BJ (cell line): ENCODE results near the gene NPPA. TPM values are rescaled to one million over a fixed set of nuclear protein-coding genes. Genes with fewer than 3 reads are reported as not detected.

Experiments used
- CTCF ChIA-PET: fragments of 350-600 bp; formaldehyde crosslinking; extraction: SDS; loops from one replicate; lab custom pipeline; 2021; ENCODE audit warnings: antibody characterized with exemption, inconsistent platforms; lab: Yijun Ruan, JAX
- POLR2A ChIA-PET: fragments of 300-600 bp; sonication (Branson Sonifier 250); formaldehyde crosslinking; extraction: SDS; loops from one replicate; lab custom pipeline; 2021; ENCODE audit warnings: antibody characterized with exemption; lab: Charles Lee
- DNase-seq: peaks from one replicate; pipeline ENCODE4 v3.0.0-alpha.2; 2011; ENCODE audit warnings: low read depth
- H3K27me3 ChIP-seq: 2 replicates; pipeline ENCODE4 v1.6.0; 2011; ENCODE audit warnings: low read length; ENCODE audit not compliant: control insufficient read depth, insufficient read depth
- H3K36me3 ChIP-seq: 2 replicates; pipeline ENCODE4 v1.5.1; 2011; ENCODE audit warnings: low read length; ENCODE audit not compliant: control insufficient read depth, insufficient read depth
- H3K4me3 ChIP-seq: 2 replicates; pipeline ENCODE4 v1.5.1; 2011; ENCODE audit warnings: low read depth, mild to moderate bottlenecking, control low read depth, low read length
- polyA plus RNA-seq: library from polyadenylated mRNA; depleted of rRNA; stranded (reverse); fragments of >200 nt; gene quantifications from 2 replicates; pipeline ENCODE4 v1.2.3, GENCODE V29; 2011
- TF ChIP-seq, protein P1 (sequence below): IDR thresholded peaks from 2 replicates; pipeline ENCODE4 v1.5.1; 2011; ENCODE audit warnings: low read depth, mild to moderate bottlenecking, control low read depth, inconsistent platforms, low read length, moderate library complexity; ENCODE audit not compliant: insufficient read depth

NPPA gene
- polyA plus RNA-seq, 1 experiment: not detected

DNA sequence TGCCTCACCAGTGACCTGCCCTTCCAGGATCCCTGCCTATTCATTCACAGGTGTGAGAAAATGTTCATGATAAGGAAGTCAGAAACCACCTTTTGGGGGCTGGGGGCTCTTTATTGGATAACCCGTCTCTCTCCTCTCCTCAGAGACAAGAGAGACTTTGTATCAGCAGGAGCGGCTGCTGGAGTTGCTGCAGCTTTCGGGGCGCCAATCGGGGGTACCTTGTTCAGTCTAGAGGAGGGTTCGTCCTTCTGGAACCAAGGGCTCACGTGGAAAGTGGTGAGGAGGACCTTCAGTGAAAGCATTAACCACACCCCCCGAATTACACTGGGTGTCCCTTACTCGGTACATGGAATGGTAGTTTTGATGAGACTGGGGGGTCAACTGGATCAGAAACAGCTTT is 20.6 kb downstream of the NPPA start:
- peaks cover 31% of the 10 kb centered on the region for H3K36me3 ChIP-seq
- ChIA-PET POLR2A (no interaction called here), CTCF (interaction anchor here (0.7 to 3.3 kb wide), 2 partner anchors 8 to 11 kb away, joined by 4 to 13 read pairs; no protein-coding TSS in a partner anchor)
- H3K4me3 ChIP-seq: no peak overlapping the region
- TF ChIP-seq, protein P1, sequence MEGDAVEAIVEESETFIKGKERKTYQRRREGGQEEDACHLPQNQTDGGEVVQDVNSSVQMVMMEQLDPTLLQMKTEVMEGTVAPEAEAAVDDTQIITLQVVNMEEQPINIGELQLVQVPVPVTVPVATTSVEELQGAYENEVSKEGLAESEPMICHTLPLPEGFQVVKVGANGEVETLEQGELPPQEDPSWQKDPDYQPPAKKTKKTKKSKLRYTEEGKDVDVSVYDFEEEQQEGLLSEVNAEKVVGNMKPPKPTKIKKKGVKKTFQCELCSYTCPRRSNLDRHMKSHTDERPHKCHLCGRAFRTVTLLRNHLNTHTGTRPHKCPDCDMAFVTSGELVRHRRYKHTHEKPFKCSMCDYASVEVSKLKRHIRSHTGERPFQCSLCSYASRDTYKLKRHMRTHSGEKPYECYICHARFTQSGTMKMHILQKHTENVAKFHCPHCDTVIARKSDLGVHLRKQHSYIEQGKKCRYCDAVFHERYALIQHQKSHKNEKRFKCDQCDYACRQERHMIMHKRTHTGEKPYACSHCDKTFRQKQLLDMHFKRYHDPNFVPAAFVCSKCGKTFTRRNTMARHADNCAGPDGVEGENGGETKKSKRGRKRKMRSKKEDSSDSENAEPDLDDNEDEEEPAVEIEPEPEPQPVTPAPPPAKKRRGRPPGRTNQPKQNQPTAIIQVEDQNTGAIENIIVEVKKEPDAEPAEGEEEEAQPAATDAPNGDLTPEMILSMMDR: no peak
- no peaks in the 10 kb centered on the region for H3K27me3 ChIP-seq
- DNase-seq: no peak

DNA sequence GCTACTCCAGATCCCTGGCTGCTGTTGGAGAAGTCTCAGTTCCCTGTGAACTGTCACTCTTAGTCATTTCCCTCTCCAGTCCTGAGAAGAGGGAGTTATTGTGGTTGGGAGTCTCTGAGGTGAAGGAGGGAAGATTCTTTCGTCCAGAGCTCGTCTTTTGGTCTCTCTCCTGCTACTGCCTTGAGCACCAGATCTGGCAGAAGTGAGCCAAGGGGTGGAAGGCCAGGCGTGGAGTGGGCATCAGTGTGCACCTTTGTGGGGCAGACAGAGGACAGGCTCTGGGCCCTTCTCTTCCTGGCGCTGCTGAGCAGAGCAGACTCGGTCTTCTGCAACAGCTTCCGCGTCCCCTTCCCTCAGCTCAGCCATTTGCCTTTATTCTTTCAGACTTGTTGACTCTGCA is 22.5 kb downstream of the NPPA start:
- DNase-seq: no peak
- CTCF ChIA-PET: interaction anchor here (0.9 to 2.4 kb wide), 2 partner anchors 13 to 26 kb away, joined by 3 to 8 read pairs; no protein-coding TSS in a partner anchor
- POLR2A ChIA-PET: no interaction called here
- no peaks in the 10 kb centered on the region for H3K27me3 ChIP-seq
- H3K4me3 ChIP-seq: no peak overlapping the region
- TF ChIP-seq, protein P1: no peak
- H3K36me3 ChIP-seq: peaks cover 31% of the 10 kb centered on the region

DNA sequence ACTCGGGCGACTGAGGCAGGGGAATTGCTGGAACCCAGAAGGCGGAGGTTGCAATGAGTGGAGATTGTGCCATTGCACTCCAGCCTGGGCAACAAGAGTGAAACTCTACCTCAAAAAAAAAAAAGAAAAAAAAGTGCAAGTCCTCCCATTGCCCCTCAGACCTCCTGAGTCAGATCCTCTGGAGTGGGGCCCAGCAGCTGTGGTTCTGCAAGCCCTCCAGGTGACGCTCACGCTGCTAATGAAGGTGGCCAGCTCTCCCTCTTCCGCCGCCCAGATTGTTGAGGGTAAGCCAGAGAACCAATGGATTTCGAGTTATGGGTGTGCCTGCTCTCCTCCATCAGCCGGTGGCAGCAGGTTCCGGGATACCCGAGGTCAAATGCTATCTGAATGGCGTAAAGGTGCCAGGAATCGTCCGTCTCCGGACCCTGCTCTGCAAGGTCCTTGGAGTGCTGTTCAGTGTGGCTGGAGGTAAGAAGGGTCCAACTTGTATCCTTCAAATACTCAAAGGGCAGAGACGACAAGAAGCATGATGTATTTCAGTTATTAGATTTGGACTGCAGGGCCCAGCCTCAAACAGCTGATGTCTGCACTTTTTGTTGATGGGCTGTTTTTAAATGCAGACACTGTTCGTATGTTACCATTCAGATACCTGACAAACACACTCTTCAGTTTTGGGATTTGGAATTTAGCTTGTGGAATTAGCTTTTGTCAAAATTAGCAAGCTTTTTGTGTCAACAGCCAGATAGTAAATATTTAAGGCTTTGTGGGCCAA is 24.0 kb downstream of the NPPA start:
- ChIA-PET CTCF (interaction anchor here (1.1 to 2.4 kb wide), 3 partner anchors 15 to 70 kb away, joined by 3 to 8 read pairs (median 3); no protein-coding TSS in a partner anchor), POLR2A (no interaction called here)
- Histone ChIP-seq H3K27me3 (no peaks in the 10 kb centered on the region), H3K36me3 (peaks cover 20% of the 10 kb centered on the region), H3K4me3 (no peak overlapping the region)
- no peak for DNase-seq
- TF ChIP-seq, protein P1: no peak

DNA sequence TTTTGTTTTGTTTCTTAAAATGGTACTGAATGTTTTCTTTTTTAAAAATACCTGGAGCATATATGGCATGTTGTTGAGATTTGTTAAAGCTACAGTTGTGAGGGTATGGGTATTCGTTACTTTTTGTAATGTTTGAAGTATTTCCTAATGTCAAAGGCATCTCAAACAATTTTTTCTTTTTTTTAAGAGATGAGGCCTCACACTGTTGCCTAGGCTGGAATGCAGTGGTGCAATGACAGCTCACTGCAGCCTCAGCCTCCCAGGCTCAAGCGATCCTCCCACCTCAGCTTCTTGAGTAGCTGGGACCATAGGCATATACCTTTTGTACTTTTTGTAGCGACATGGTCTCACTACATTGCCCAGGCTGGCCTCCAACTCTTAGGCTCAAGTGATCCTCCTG is 25.5 kb downstream of the NPPA start:
- DNase-seq: no peak

DNA sequence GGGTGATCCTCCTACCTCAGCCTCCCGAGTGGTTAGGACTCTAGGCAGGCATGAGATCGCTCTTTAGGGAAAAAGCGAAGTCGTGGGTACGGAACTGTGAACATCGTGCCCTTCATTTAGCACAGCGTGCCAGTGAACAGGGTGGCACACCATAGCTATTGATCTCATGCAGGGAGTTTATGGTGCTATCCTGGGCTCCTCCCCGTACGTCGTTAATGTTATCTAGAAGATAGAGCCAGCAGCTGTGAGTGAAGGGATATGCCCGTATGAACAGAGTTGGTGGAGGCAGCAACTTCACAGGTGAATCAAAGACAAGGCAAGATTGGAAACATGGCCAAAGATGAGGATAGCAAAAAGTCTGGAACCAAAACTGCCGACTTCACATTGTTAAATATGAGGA is 30.4 kb downstream of the NPPA start:
- TF ChIP-seq, protein P1: no peak
- ChIA-PET POLR2A (no interaction called here), CTCF (no interaction called here)
- Histone ChIP-seq H3K4me3 (no peak overlapping the region), H3K27me3 (no peaks in the 10 kb centered on the region), H3K36me3 (peaks cover 13% of the 10 kb centered on the region)
- DNase-seq: no peak

More for the DNA sequence above, 25.5 kb downstream of the NPPA start:
- POLR2A ChIA-PET: interaction anchor here (0.9 kb wide), 1 partner anchor 15 kb away, joined by 12 read pairs; no protein-coding TSS in a partner anchor
- peaks cover 16% of the 10 kb centered on the region for H3K36me3 ChIP-seq
- TF ChIP-seq, protein P1: no peak
- no peak overlapping the region for H3K4me3 ChIP-seq
- no peaks in the 10 kb centered on the region for H3K27me3 ChIP-seq
- CTCF ChIA-PET: interaction anchor here (0.7 to 0.9 kb wide), 2 partner anchors 15 to 16 kb away, joined by 3 read pairs; no protein-coding TSS in a partner anchor
